Right renal pelvis (tissue), 4 donors: Measurements from ENCODE around the gene BRD2. TPM values are rescaled to one million over a fixed set of nuclear protein-coding genes. Genes with fewer than 3 reads are reported as not detected.

Source experiments
- DNase-seq, 4 donors: peaks; one replicate each; pipeline ENCODE4 v3.0.0-alpha.2; 2013; ENCODE audit warnings: low read depth in 4 of 4, low spot score in 3 of 4, missing footprints in 1 of 4
- polyA plus RNA-seq, 4 donors: library from polyadenylated mRNA; unstranded; fragments of 120-200 nt; gene quantifications; one replicate each; pipeline ENCODE4 v1.2.1, GENCODE V29; 2013; ENCODE audit not compliant: insufficient read length in 4 of 4

Gene BRD2
- polyA plus RNA-seq, 4 donors, result 308 to 347 (median 326) TPM

GRCh38 chr6:32983964-32984621 is 15.7 kb downstream of the BRD2 start:
- no peak for DNase-seq

GRCh38 chr6:32984622-32985389 is 16.4 kb downstream of the BRD2 start:
- DNase-seq, result peak in 3 of 4 donors; percentile 69 to 78 (median 77)

GRCh38 chr6:32989368-32989767 is 21.0 kb downstream of the BRD2 start:
- DNase-seq, result no peak

GRCh38 chr6:32991972-32992371 is 23.6 kb downstream of the BRD2 start:
- no peak for DNase-seq

- no peak for DNase-seq
These were observed 25.1 kb downstream of the BRD2 start for GRCh38 chr6:32993363-32993973.

GRCh38 chr6:32995448-32995847 is 27.1 kb downstream of the BRD2 start:
- no peak for DNase-seq

GRCh38 chr6:33000055-33000454 is 31.7 kb downstream of the BRD2 start:
- DNase-seq, result no peak

- no peak for DNase-seq
These were observed 33.3 kb downstream of the BRD2 start for GRCh38 chr6:33001685-33002084.

- no peak for DNase-seq
These were observed 36.5 kb downstream of the BRD2 start for GRCh38 chr6:33004940-33005339.

- no peak for DNase-seq
These were observed 39.5 kb downstream of the BRD2 start for GRCh38 chr6:33007831-33008400.

- DNase-seq, result no peak
These were observed 40.8 kb downstream of the BRD2 start, which contains the start of gene HLA-DOA for GRCh38 chr6:33008944-33009861. TSS of gene HLA-DOA (minus strand) at chr6:33009591.

GRCh38 chr6:33010356-33010755 is 42.0 kb downstream of the BRD2 start:
- DNase-seq, result no peak

GRCh38 chr6:33013608-33014007 is 45.2 kb downstream of the BRD2 start:
- DNase-seq, result no peak

- peak; percentile 72 to 78 (median 76) for DNase-seq
These were observed 46.6 kb downstream of the BRD2 start for GRCh38 chr6:33014841-33015634.

GRCh38 chr6:33015798-33016197 is 47.4 kb downstream of the BRD2 start:
- no peak for DNase-seq

- DNase-seq, result no peak
These were observed 48.6 kb downstream of the BRD2 start for GRCh38 chr6:33017018-33017417.

- no peak for DNase-seq
These were observed 49.4 kb downstream of the BRD2 start for GRCh38 chr6:33017694-33018353.

GRCh38 chr6:33018418-33018817 is 50.0 kb downstream of the BRD2 start:
- DNase-seq, result no peak

GRCh38 chr6:33018904-33019303 is 50.5 kb downstream of the BRD2 start:
- no peak for DNase-seq
